ENCODE measurements around the gene AUTS2. TPM values are rescaled to one million over a fixed set of nuclear protein-coding genes. Genes with fewer than 3 reads are reported as not detected.

AUTS2 gene
- total RNA-seq, 1 experiment from 2014 or later = 256 TPM

DNA sequence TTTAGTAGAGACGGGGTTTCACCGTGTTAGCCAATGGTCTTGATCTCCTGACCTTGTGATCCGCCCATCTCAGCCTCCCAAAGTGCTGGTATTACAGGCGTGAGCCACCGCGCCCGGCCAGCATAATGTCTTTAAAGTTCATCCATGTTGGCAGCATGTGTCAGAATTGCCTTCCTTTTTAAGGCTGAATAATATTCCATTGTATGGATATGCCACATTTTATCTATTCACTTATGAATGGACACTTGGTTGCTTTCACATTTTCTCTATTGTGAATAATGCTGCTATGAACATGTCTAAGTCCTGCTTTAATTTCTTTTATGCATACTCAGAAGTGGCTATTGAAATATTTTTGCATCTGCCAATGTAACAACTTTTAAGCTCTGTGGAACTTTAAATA is 779.7 kb downstream of the AUTS2 start:
- Histone ChIP-seq H3K23me2 (ENCODE audit: insufficient read length, low read depth, low read length, poor library complexity, severe bottlenecking) (no peaks in the 10 kb centered on the region), H3K14ac (ENCODE audit: insufficient read depth, low read length) (no peak overlapping the region), H3T11ph (ENCODE audit: low read length) (no peak overlapping the region), H2AK5ac (ENCODE audit: insufficient read length, low read length) (no peak overlapping the region), H3K9ac (ENCODE audit: extremely low read depth, insufficient read length, low read length) (no peak overlapping the region), H3K18ac (ENCODE audit: insufficient read length, low read depth, low read length) (no peak overlapping the region), H3K4me1 (ENCODE audit: insufficient read depth, low read length) (no peaks in the 10 kb centered on the region), H3K56ac (ENCODE audit: insufficient read length, low read depth, low read length) (no peak overlapping the region), H4K8ac (replicated peaks; ENCODE audit: insufficient read length, low read depth, low read length) (no peak overlapping the region), H3K4me2 (ENCODE audit: insufficient read depth, insufficient read length, low read length) (no peak overlapping the region), H3K9me3 (ENCODE audit: control insufficient read depth, low read depth, low read length) (no peaks in the 10 kb centered on the region), H3K27me3 (ENCODE audit: insufficient read depth, low read length) (no peaks in the 10 kb centered on the region), H4K91ac (ENCODE audit: insufficient read length, low read depth, low read length) (no peak overlapping the region), H2BK120ac (ENCODE audit: low read depth, low read length, poor library complexity, severe bottlenecking) (no peak overlapping the region), H2BK20ac (ENCODE audit: low read depth, low read length, poor library complexity, severe bottlenecking) (no peak overlapping the region), H3K79me1 (ENCODE audit: insufficient read depth, low read depth, low read length, poor library complexity, severe bottlenecking) (no peaks in the 10 kb centered on the region), H2AFZ (ENCODE audit: low read length) (no peak overlapping the region), H2BK12ac (ENCODE audit: insufficient read length, low read depth, low read length) (no peak overlapping the region), H3K4ac (ENCODE audit: low read depth, low read length) (no peak overlapping the region), H4K5ac (ENCODE audit: insufficient read length, low read depth, low read length) (no peak overlapping the region), H2BK5ac (ENCODE audit: insufficient read length, low read length) (no peak overlapping the region), H3K23ac (ENCODE audit: insufficient read length, low read depth, low read length) (no peak overlapping the region), H3K79me2 (ENCODE audit: insufficient read depth, low read length) (no peaks in the 10 kb centered on the region), H4K20me1 (ENCODE audit: control insufficient read depth, insufficient read depth, insufficient read length) (no peaks in the 10 kb centered on the region), H2BK15ac (ENCODE audit: low read depth, low read length) (no peak overlapping the region), H3K27ac (ENCODE audit: insufficient read length, low read depth, low read length) (no peak overlapping the region)
- no peaks in the 10 kb centered on the region for H3K36me3 Mint-ChIP-seq (ENCODE audit: insufficient read depth in 1 of 3, low read depth in 3 of 3)
- H3K27ac Mint-ChIP-seq = no peak overlapping the region
- no peak overlapping the region for H3K4me3 Mint-ChIP-seq
- H3K4me1 Mint-ChIP-seq = peaks cover 2 to 4% of the 10 kb centered on the region in 2 experiments
- H3K9me3 Mint-ChIP-seq = no peaks in the 10 kb centered on the region
- H3K27me3 Mint-ChIP-seq (ENCODE audit: low read depth) = no peaks in the 10 kb centered on the region; the same call in 1 of the 2 replicates
- no CpG with 5 or more reads among the region's 7 CpGs for WGBS (ENCODE audit: extremely low coverage, insufficient read length, low lambda C conversion rate)
- TF ChIP-seq, protein P1, sequence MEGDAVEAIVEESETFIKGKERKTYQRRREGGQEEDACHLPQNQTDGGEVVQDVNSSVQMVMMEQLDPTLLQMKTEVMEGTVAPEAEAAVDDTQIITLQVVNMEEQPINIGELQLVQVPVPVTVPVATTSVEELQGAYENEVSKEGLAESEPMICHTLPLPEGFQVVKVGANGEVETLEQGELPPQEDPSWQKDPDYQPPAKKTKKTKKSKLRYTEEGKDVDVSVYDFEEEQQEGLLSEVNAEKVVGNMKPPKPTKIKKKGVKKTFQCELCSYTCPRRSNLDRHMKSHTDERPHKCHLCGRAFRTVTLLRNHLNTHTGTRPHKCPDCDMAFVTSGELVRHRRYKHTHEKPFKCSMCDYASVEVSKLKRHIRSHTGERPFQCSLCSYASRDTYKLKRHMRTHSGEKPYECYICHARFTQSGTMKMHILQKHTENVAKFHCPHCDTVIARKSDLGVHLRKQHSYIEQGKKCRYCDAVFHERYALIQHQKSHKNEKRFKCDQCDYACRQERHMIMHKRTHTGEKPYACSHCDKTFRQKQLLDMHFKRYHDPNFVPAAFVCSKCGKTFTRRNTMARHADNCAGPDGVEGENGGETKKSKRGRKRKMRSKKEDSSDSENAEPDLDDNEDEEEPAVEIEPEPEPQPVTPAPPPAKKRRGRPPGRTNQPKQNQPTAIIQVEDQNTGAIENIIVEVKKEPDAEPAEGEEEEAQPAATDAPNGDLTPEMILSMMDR (conservative IDR thresholded peaks at IDR 0.05) = no peak
- DNase-seq = no peak

Data from H9 (cell line).